HG03108 (cell line): ENCODE data around the gene AMD1.

Experiments used
- ATAC-seq: cut with Tn5 transposase; IDR thresholded peaks from one replicate; pipeline ENCODE4 v1.9.1; 2021; ENCODE audit warnings: moderate library complexity; ENCODE audit not compliant: unreplicated experiment

AMD1 gene

GRCh38 chr6:110934381-110934898, 59.9 kb downstream of the AMD1 start:
- no peak for ATAC-seq

GRCh38 chr6:110935171-110935570, 60.6 kb downstream of the AMD1 start:
- ATAC-seq, result no peak

GRCh38 chr6:110938171-110938570, 63.6 kb downstream of the AMD1 start:
- ATAC-seq, result no peak

- ATAC-seq, result no peak
These were observed 65.0 kb downstream of the AMD1 start for GRCh38 chr6:110939429-110940200.

GRCh38 chr6:110944681-110945151, 70.1 kb downstream of the AMD1 start:
- peak; percentile 100 for ATAC-seq
